HG03135 (cell line): ENCODE measurements around the gene MAML2.

ENCODE experiments used
- ATAC-seq: cut with Tn5 transposase; IDR thresholded peaks from one replicate; pipeline ENCODE4 v1.9.1; 2021; ENCODE audit warnings: mild to moderate bottlenecking, moderate library complexity; ENCODE audit not compliant: unreplicated experiment

MAML2 gene

GRCh38 chr11:96137373-96137772 lies 205.6 kb downstream of the MAML2 start:
- no peak for ATAC-seq

GRCh38 chr11:96136613-96137298 lies 206.2 kb downstream of the MAML2 start:
- ATAC-seq = no peak

GRCh38 chr11:96134602-96135001 lies 208.4 kb downstream of the MAML2 start:
- peak; percentile 65 for ATAC-seq

- ATAC-seq = no peak
Observed at GRCh38 chr11:96132437-96132836, 210.6 kb downstream of the MAML2 start.

- no peak for ATAC-seq
Observed at GRCh38 chr11:96130061-96130620, 212.9 kb downstream of the MAML2 start.

- no peak for ATAC-seq
Observed at GRCh38 chr11:96127596-96127959, 215.4 kb downstream of the MAML2 start.

GRCh38 chr11:96126917-96127595 lies 215.9 kb downstream of the MAML2 start:
- ATAC-seq = no peak

- no peak for ATAC-seq
Observed at GRCh38 chr11:96125400-96125799, 217.6 kb downstream of the MAML2 start.

GRCh38 chr11:96124155-96124554 lies 218.8 kb downstream of the MAML2 start:
- no peak for ATAC-seq

- ATAC-seq = no peak
Observed at GRCh38 chr11:96123301-96123700, 219.7 kb downstream of the MAML2 start.

GRCh38 chr11:96122601-96123074 lies 220.4 kb downstream of the MAML2 start:
- ATAC-seq = no peak

- ATAC-seq = no peak
Observed at GRCh38 chr11:96119211-96119610, 223.8 kb downstream of the MAML2 start.

GRCh38 chr11:96116376-96116775 lies 226.6 kb downstream of the MAML2 start:
- no peak for ATAC-seq

GRCh38 chr11:96114178-96115064 lies 228.6 kb downstream of the MAML2 start:
- ATAC-seq = no peak

GRCh38 chr11:96113193-96113681 lies 229.8 kb downstream of the MAML2 start:
- ATAC-seq = peak; percentile 16

GRCh38 chr11:96112192-96113128 lies 230.5 kb downstream of the MAML2 start:
- ATAC-seq = peak; percentile 88

GRCh38 chr11:96111308-96111707 lies 231.7 kb downstream of the MAML2 start:
- ATAC-seq = no peak

- no peak for ATAC-seq
Observed at GRCh38 chr11:96110302-96110701, 232.7 kb downstream of the MAML2 start.

- ATAC-seq = no peak
Observed at GRCh38 chr11:96109331-96110030, 233.5 kb downstream of the MAML2 start.
